ENCODE results near the gene CGB3.

The CGB3 gene

GRCh38 chr19:49014870-49015255, 9.3 kb downstream of the CGB3 start:
- no peak for DNase-seq

- DNase-seq, result no peak
Measured at GRCh38 chr19:49014123-49014869, 9.8 kb downstream of the CGB3 start.

DNA sequence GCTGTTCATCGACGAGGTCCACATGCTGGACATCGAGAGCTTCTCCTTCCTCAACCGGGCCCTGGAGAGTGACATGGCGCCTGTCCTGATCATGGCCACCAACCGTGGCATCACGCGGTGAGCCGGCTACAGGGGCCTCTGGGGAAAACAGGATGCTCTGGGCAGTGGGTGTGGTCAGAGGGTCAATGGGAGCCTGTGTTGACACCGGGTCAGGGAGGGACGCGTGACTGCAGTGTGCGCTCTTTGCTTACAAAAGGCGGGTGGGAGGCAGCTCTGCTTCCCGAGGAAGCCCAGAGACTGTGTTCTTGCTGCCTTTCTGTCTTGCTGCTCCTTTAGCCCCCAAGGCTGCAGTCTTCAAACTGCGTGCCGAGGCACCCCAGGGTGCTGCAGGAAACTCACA, 12.9 kb downstream of the CGB3 start:
- DNase-seq, result no peak

DNA sequence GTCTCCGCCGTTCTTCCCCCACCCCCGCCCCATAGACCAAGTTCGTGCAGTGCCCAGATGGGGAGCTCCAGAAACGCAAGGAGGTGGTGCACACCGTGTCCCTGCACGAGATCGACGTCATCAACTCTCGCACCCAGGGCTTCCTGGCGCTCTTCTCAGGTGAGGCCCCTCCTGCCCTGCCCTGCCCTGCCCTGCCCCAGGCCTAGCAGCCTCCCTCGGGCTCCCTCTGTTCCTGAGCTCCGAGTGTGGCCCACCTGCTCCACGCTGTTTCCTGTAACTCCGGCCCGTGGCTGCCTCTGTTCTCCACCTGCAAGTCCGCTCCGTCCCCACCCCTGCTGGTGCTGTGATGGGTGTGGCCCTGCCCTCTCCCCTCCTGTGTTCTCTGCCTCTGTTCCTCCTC, 13.7 kb downstream of the CGB3 start:
- DNase-seq, result no peak

DNA sequence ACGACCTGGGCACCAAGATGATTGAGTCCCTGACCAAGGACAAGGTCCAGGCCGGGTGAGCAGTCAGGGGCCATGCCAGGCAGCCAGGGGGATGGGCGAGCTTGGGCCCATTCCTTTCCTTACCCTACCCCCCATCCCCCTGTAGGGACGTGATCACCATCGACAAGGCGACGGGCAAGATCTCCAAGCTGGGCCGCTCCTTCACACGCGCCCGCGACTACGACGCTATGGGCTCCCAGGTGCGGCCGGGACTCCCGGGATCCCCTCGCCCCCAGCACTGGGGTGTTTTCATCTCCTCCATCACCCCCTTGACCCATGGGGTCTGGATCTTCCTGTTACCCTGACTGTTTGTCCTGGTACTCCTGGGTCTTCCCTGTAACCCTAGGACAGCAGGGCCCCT, 14.3 kb downstream of the CGB3 start:
- no peak for DNase-seq

DNA sequence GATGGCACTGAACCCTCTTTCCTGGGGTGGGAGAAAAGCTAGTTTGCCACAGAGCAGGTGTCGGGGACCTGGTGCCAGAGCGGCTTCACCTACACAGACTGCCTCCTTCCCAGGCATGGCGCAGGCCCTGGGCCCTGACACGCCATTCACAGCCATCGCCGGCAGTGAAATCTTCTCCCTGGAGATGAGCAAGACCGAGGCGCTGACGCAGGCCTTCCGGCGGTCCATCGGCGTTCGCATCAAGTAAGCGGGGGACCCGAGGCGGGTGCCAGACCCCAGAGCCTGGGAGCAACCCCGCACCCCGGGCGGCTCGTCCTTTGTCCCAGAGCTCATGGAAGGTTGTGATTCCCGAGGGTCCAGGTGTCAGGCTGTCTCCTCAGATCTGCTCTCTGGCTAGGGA, 17.2 kb downstream of the CGB3 start:
- DNase-seq, result no peak

- DNase-seq, result no peak
Measured at GRCh38 chr19:49004964-49005614, 19.0 kb downstream of the CGB3 start.

- no peak for DNase-seq
Measured at GRCh38 chr19:49004133-49004532, 20.0 kb downstream of the CGB3 start.

GRCh38 chr19:48999481-49000325, 24.4 kb downstream of the CGB3 start:
- peak; percentile 73 for DNase-seq

DNA sequence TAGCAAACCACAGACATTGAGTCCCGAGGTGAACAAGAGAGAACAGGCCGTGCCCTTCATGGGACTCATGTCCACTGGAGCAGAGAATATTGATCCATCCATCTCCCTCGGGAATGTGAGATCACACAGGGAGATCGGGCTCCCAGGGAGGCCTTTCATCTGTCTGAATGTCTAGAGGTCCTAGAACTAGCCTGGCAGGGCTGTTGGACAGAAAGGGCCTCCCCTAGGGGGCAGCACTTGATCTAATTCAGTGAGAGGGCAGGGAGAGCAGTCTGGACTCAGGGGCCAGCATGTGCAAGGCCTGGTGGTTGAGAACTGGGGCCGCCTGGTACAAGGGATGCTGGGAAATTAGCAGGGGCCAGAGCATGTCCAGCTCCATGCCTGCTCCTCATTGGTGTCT, 26.2 kb downstream of the CGB3 start:
- peak; percentile 61 for DNase-seq

GRCh38 chr19:48994035-48994386, 30.1 kb downstream of the CGB3 start:
- DNase-seq, result no peak

DNA sequence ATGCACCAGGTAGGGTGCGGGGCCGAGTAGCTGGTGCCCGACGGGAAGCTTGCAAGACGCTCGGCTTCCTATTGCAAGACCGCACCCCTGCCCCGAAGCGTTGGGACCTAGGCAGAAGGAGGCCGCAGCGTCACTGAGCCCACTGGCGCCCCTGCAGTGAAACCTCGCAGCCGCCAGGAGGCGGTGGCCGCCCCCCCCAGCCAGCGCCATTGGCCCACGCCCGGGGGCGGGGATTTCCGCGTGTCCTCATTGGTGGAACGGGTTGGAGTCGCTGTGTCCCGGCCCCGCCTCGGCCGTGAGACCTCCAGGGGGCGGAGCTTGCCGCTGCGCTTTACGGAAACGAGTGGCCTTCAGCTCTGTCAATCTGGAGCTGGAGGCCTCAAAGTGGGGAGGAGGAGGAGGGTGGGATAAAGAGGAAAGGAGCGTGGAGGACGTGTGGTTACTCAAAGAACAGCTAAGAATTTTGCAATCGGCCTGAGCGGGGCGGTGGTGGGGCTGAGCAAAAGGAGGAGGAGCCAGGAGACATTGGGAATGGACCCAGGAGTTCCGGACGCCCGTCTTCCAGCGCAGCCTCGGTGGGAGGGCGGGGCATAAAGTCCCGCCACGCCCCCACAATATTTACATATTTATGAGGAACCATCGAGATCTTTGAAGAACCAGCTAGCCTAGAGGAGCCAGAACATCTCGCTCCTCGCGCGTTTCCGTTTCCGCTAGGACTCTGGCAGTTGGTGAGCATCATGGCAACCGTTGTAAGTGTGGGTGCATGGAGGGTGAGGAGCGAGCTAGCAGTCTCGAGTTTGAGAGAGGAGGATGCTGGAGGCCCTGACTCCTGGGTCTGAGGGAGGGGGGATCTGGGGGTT, 30.7 kb downstream of the CGB3 start, which contains the start of the genes GYS1 and RUVBL2:
GYS1 (minus strand) TSS at position 135 of the 860 bp plus-strand sequence. CDS start 197 bp downstream, outside the sequence.
RUVBL2 (plus strand) TSS at position 713 of the 860 bp plus-strand sequence; CDS start at position 738, 25 bp downstream.
- DNase-seq, result peak; percentile 100

DNA sequence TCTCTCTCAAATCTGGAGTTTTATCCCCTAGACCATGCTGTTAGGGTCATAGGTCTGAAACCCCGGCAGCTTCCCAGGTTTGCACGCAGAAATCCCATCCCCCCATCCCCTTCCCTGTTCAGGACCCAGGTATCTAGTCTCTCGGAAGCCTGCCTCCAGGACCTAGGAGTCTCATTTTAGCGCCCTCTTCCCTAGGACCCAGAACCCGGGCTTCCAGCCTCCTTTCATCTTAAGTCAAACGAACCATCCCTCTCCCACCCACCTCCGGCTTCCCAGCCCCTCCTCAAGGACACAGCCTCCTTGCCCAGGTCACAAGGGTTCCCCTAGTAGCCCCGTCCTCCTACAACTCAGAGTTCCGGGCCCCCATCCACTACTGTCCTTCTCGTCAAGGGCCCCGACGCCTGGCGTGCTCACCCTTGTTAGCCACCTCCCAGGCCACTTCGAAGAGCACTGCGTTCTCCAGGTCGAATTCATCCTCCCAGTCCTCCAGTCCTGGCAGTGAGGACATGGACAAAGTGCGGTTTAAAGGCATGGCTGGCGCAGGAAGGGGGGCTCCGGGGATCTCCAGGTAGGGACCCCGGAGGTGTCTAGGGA, 31.5 kb downstream of the CGB3 start:
- no peak for DNase-seq

DNA sequence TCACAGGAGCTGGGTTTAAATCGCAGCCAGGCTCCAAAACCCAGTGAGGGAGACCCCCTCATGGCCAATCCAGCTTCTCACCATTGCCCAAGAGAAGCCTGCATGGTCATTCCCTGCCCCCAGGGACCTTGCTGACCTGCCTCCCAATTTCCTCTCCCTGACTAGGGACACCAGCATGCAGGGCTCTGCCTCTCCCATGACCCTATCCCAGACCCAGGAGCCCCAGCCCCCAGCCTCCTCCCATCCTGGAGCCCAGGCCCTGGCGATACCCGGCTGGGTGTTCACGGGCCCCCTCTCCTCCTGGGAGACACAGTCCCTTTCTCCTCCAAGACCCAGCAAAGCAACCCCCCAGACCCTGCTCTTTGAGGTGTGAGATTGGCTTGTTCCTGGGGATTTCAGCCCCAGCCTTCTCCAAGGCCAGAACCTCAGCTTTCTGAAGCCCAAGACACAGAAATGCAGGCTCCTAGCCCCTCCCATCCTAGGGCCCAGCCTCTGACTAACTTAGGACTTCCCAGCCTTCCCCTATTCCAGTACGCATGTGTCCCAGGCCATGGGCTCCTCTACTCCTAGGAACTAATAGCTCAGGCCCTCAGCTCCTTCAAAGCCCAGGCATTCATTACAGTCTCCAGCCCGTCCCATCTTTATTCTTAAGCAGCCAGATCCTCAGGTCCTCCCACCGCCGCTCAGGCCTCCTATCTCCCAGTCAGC, 32.1 kb downstream of the CGB3 start:
- peak; percentile 82 for DNase-seq

GRCh38 chr19:48991011-48991609, 33.0 kb downstream of the CGB3 start:
- no peak for DNase-seq

DNA sequence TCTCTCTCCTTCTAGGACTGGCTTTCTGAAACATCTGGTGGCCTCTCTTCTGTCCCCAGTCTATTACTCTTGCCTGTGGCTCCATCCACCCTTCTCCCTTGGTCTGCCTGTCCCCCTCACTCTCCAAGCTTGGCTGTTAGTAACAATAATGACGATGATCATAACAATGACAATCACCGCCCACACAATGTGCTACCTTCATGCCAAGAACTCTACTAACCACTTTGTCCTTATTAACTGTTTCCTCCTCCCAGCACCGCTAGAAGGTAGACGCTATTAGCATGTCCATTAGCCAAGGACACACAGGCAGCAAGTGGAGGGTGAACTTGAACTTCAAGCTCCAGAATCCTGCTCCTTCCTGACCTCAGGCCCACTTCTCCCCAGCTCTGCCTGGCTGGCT, 33.7 kb downstream of the CGB3 start:
- DNase-seq, result no peak

DNA sequence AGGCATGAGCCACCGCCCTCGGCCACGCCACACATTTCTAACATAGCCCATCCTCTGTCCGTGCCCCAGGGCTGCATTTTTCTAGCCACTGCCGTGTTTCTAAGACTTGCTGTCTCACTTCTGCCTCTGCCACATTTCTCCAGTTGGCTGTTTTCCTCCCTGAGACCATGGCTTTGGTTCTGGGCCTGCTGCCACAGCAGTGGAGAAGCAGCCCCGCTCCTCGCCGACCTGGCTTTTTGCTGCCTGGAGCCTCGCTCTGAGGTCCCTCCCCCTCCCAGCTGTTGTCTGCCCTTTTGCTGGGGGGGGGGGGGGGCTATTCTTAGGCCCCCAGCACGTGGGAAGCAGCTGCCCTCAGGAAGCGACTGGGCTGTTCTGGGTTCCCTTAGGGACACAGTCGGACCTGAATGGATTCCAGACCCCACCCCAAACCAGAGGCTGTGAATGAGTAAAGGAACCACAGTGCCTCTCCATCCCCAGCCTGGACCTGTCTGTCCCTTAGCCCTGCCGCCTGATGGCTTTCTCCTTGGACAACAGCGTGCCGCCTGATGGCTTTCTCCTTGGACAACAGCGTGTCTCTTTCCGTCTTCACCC, 34.3 kb downstream of the CGB3 start:
- DNase-seq, result no peak

- no peak for DNase-seq
Measured at GRCh38 chr19:48988860-48989259, 35.3 kb downstream of the CGB3 start.

GRCh38 chr19:48988286-48988685, 35.8 kb downstream of the CGB3 start:
- DNase-seq, result no peak

GRCh38 chr19:48987323-48987722, 36.8 kb downstream of the CGB3 start:
- DNase-seq, result no peak

All from fibroblast of skin of scalp (primary cell).